Left kidney (tissue), 2 donors: ENCODE data around the gene ALAD. TPM values are rescaled to one million over a fixed set of nuclear protein-coding genes. Genes with fewer than 3 reads are reported as not detected.
"Not testable (repeated sequence)": the region's sequence is repeated elsewhere in the genome, so short reads cannot be mapped to it uniquely, and the experiment has no call there.

ENCODE experiments used
- DNase-seq: peaks from one replicate; pipeline ENCODE4 v3.0.0-alpha.2; 2013
- polyA plus RNA-seq: library from polyadenylated mRNA; unstranded; fragments of 120-200 nt; gene quantifications from one replicate; pipeline ENCODE4 v1.2.1, GENCODE V29; 2013; ENCODE audit not compliant: insufficient read length

Gene ALAD
- polyA plus RNA-seq, 1 donor, result 51.0 TPM

GRCh38 chr9:113375057-113376023, 25.7 kb downstream of the ALAD start:
- DNase-seq, result no peak

- DNase-seq, result no peak
Measured at GRCh38 chr9:113373676-113374392, 27.2 kb downstream of the ALAD start.

GRCh38 chr9:113373256-113373655, 27.8 kb downstream of the ALAD start:
- no peak for DNase-seq

DNA sequence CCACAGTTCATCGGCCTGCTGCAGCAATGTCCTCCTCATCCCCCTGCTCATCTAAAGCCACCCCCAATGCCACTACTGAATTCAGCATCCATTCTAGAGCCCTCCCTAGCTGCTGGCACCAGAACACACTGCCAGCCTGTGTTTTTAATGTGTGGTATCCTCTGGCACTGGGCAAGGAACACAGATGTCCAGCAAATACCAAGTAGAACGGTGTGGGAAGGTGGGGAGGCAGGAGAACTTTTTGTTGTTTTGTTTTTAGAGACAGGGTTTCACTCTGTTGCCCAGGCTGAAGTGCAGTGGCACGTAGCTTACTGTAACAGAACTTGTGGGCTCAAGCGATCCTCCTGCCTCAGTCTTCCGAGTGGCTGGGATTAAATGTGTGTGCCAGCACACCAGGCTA, 29.0 kb downstream of the ALAD start:
- DNase-seq, result no peak

DNA sequence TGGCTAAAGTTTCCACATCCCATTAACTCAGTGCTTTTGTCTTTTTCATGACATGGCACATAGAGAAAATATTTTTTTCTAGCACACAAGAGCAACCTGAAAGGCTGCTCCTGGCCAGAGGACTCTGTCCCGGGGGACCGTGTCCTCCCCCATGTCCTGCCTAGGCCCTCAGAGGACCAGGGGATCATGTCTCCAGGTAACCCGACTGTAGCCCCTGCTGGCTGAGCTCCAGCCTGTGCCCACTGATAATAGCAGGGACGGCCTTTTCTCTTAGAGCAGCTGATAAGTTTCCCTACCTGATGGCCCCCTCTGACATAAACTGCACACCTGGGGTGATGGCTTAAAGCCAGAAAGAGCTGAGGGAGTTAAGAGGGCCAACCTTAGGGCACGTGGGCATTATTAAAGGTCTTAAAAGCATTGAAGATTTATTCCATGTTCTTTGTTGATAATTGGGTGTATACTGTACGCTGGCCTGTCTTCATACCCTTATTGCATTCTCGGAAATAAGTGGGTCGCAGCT, 30.2 kb downstream of the ALAD start:
- no peak for DNase-seq

GRCh38 chr9:113369855-113370140, 31.3 kb downstream of the ALAD start:
- no peak for DNase-seq

DNA sequence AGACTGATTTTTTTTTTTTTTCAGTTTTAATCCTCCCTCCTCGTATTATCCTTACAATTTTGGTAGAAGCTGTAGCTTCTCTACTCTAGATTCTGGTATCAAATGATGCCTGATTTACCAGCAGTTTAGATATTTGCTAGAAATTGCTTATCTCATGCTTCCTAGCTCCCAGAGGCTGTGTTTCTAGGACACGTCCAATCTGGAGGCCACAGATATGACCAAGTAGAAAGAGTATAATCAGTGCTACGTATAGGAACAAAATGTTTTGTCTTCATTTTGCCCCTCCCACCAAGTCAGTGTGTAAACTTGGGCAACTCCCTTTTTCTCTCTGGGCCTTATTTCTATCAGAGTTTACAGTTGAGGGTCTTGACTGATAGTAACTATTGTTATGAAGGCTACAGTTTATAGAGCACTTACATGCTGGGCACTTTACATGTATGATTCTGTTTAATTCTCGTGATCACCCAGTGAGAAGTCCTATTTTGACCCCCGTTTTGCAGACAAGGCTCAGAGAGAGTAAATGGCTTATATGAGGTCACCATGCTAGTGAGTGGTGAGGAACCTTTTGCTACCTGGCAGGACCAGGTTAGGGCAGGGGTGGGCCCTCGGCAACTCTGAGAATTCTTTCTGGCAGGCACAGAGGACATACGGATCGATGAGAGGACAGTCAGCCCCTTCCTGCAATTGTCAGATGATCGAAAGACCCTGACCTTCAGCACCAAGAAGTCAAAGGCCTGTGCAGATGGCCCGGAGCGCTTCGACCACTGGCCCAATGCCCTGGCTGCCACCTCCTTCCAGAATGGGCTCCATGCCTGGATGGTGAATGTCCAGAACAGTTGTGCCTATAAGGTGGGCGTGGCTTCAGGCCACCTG, 31.9 kb downstream of the ALAD start:
- no peak for DNase-seq

GRCh38 chr9:113368348-113368981, 32.6 kb downstream of the ALAD start:
- no peak for DNase-seq

DNA sequence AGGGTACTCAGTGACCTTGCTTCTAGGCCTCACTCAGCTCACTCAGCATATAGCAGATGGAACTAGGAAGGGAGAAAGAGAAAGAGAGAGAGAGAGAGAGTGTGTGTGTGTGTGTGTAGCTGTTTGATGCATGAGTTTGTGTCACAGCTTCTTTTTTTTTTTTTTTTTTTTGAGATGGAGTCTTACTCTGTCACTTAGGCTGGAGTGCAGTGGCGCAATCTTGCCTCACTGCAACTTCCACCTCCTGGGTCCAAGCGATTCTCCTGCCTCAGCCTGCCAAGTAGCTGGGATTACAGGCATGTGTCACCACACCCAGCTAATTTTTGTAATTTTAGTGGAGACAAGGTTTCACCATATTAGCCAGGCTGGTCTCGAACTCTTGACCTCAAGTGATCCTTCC, 35.4 kb downstream of the ALAD start:
- DNase-seq, result not testable (repeated sequence)

DNA sequence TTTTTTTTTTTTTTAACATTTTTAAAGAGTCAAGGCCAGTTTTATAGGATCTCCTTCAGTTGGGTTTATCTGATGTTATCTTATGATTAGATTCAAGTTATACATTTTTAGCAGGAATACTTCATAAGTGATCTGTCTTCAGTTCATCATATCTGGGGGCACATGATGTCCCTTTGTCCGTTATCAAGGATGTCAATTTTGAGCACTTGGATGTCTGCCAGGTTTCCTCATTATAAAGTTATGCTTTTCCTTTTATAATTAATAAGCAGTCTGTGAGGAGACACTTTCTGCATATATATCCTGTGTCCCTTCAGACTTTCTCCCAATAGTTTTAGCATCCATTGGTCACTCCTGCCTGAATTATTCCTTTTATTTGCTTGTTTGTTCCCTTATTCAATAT, 36.1 kb downstream of the ALAD start:
- no peak for DNase-seq

DNA sequence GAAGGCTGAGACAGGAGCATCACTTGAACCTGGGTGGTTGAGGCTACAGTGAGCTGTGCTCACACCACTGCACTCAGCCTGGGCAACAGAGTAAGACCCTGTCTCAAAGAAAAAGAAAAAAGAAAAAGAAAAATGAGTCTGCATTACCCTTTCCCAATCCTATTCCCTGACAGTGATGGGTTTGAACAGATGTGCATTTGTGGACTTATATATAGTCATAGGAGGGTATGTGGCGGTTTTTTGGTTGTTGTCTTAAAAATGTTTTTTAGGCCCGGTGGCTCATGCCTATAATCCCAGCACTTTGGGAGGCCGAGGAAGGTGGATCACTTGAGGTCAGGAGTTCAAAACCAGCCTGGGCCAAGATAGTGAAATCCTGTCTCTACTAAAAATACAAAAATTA, 37.7 kb downstream of the ALAD start:
- no peak for DNase-seq

- no peak for DNase-seq
Measured at GRCh38 chr9:113361304-113362018, 39.6 kb downstream of the ALAD start.

GRCh38 chr9:113360242-113360842, 40.7 kb downstream of the ALAD start:
- no peak for DNase-seq

DNA sequence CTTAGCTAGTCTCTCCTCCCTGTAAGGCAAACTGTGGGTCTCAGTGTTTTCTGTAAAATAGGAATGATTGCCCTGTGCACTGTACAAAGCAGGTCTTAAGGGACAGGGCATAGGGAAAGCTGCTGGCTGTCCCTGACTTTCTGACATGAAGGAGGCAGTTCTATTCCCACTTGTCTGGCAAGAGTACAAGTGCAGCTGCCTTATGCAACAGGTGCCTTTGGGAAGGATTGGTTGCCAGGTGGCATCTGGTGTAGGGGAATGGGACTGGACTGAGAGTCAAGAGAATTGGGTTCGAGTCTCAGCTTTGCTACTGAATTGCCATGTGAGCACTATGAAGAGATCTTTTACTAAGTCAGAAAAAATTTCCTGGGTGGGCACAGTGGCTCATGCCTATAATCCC, 41.7 kb downstream of the ALAD start:
- no peak for DNase-seq

GRCh38 chr9:113356686-113357292, 44.3 kb downstream of the ALAD start:
- no peak for DNase-seq

GRCh38 chr9:113355040-113355596, 46.0 kb downstream of the ALAD start:
- no peak for DNase-seq

GRCh38 chr9:113352411-113352810, 48.7 kb downstream of the ALAD start:
- no peak for DNase-seq

DNA sequence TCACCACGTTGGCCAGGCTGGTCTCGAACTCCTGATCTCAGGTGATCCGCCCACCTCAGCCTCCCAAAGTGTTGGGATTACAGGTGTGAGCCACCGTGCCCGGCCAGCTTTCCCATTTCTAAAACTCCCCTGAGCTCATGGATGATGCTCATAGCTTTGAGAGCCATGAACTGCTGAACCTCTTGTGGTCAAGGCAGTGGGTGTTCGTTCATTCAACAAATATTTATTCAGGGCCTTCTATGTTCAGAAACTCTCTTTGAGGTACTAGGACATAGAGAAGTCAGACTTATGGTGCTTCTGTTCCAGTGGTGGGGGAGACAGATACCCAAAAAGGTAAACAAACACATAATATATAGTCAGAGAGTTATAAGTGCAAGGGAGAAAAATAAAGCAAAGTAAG, 49.1 kb downstream of the ALAD start:
- DNase-seq, result no peak

- no peak for DNase-seq
Measured at GRCh38 chr9:113350937-113351336, 50.1 kb downstream of the ALAD start.

- no peak for DNase-seq
Measured at GRCh38 chr9:113350107-113350661, 50.9 kb downstream of the ALAD start.
